GM13976 (cell line): ENCODE measurements around the gene CNNM2.
A peak's percentile ranks its signal among the peaks of the same experiment; 100 is the strongest.

Experiments
- DNase-seq: peaks from one replicate; pipeline ENCODE4 v3.0.0; 2012; ENCODE audit warnings: low spot score
- CTCF ChIP-seq: IDR thresholded peaks from 2 replicates; pipeline ENCODE4 v1.5.1; 2012; ENCODE audit warnings: borderline replicate concordance, mild to moderate bottlenecking; ENCODE audit not compliant: insufficient read depth; ENCODE audit errors: extremely low read depth, missing control alignments, control extremely low read depth
- in situ Hi-C: fragments of 300-500 bp; cut with MboI; formaldehyde crosslinking; loops from one replicate; pipeline ENCODE4 v1.12.0; 2022; ENCODE audit warnings: low sequenced_read_pairs, mixed read lengths, inconsistent platforms; ENCODE audit not compliant: unreplicated experiment

Gene CNNM2

GRCh38 chr10:103111031-103111917 is 193.2 kb downstream of the CNNM2 start:
- TF ChIP-seq CTCF: no peak
- DNase-seq: peak; percentile 53
- in situ Hi-C loops: no loop called here

DNA sequence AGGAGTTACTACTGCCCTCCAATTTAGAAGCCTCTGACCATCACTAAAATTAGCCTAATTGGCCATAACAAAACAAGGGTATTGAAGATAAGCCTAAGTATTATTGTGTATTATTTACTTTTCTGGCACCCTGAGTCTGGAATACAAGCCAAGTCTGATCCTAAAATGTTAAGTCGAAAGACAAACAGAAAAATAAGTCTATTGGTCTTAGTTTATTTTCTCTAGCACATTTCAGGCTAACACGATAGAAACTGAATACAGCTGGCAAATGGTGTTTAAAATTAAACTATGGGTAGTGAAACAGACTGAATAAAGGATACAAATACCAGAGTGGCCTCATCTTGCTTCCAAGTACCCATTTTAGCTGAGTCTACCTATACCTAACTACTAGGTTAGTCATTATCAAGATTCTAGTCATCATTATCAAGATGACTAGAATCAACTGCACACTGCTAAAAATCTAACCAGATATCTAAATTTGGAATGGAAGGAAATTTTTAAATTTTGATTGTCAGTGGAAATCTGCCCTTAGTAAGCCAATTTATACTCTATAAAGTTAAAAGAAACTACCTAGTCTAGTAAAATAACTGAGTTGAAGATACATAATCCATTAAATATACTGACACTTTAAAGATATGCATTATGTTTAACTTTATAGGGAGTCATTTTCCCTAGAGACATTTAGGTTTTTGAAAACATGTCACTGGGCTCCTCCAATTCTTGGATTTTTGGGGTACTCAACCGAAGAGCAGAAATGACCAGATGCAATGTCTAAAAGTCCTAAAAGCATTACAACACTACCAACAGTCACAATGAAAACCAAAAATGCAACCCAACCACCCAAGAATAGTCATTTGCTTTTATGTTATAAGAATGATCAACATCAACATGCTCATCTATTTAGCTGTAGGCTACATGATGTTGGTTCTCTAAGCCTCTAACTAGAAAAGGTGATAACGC is 194.1 kb downstream of the CNNM2 start:
- peak; percentile 35 for DNase-seq
- in situ Hi-C loops: no loop called here
- no peak for TF ChIP-seq CTCF

DNA sequence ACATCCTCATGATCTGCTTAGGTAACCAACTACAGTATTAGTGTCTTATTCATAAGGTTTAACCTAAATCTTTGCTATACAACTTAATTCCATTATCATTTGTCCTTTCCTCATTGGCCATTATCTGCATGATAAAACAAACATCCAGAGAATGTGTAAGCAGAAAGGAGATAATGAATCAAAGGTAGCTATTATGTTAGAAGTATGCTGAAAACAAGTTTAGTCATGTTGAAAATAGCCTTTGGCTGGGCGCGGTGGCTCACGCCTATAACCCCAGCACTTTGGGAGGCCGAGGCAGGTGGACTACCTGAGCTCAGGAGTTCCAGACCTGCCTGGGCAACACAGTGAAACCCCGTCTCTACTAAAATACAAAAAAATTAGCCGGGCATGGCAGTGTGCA is 196.8 kb downstream of the CNNM2 start:
- TF ChIP-seq CTCF: no peak
- in situ Hi-C loops: no loop called here
- DNase-seq: no peak

GRCh38 chr10:103117247-103117646 is 199.2 kb downstream of the CNNM2 start:
- DNase-seq: no peak
- TF ChIP-seq CTCF: no peak
- in situ Hi-C loops: no loop called here

- no peak for DNase-seq
- in situ Hi-C loops: no loop called here
- TF ChIP-seq CTCF: no peak
Observed at GRCh38 chr10:103120546-103120945, 202.5 kb downstream of the CNNM2 start.

GRCh38 chr10:103120977-103121735 is 203.1 kb downstream of the CNNM2 start:
- no peak for TF ChIP-seq CTCF
- no peak for DNase-seq
- in situ Hi-C loops: no loop called here
